Muscle of back (tissue), 10 donors: Measurements from ENCODE around the gene TMEM221. TPM values are rescaled to one million over a fixed set of nuclear protein-coding genes. Genes with fewer than 3 reads are reported as not detected.

Experiments used
- polyA plus RNA-seq, 10 donors: library from polyadenylated mRNA; unstranded; fragments of 120-200 nt; gene quantifications; one replicate each; pipeline ENCODE4 v1.2.1, GENCODE V29; 2013; ENCODE audit not compliant: insufficient read length in 10 of 10

The TMEM221 gene
- polyA plus RNA-seq, 10 donors = 0.84 to 2.7 (median 1.2) TPM

Other genes starting within 250 kb of the TMEM221 start
- gene USE1, start 233.3 kb downstream of the TMEM221 start, polyA plus RNA-seq = 10 to 100 TPM; 22.4 to 31.5 (median 25.9) TPM
- 10 to 100 TPM in 1 of 10 donors, 1 to 10 TPM in 9; 5.9 to 10.4 (median 8.8) TPM for gene OCEL1, start 222.4 kb downstream of the TMEM221 start, polyA plus RNA-seq
- gene NR2F6, start 202.7 kb downstream of the TMEM221 start, polyA plus RNA-seq = 10 to 100 TPM; 20.0 to 31.6 (median 23.4) TPM
- gene USHBP1, start 183.9 kb downstream of the TMEM221 start, polyA plus RNA-seq = 1 to 10 TPM; 3.2 to 8.8 (median 5.8) TPM
- 10 to 100 TPM; 70.4 to 91.0 (median 85.8) TPM for gene BABAM1, start 181.2 kb downstream of the TMEM221 start, polyA plus RNA-seq
- 1 to 10 TPM in 3 of 10 donors, under 1 TPM in 7; 0.54 to 1.6 (median 0.82) TPM for gene ANKLE1, start 166.8 kb downstream of the TMEM221 start, polyA plus RNA-seq
- 1 to 10 TPM; 4.5 to 9.3 (median 5.8) TPM for gene ABHD8, start 145.2 kb downstream of the TMEM221 start, polyA plus RNA-seq
- gene MRPL34, start 142.8 kb downstream of the TMEM221 start, polyA plus RNA-seq = 10 to 100 TPM; 21.5 to 40.5 (median 30.3) TPM
- gene DDA1, start 139.1 kb downstream of the TMEM221 start, polyA plus RNA-seq = 10 to 100 TPM; 24.3 to 39.7 (median 31.3) TPM
- gene ANO8, start 113.8 kb downstream of the TMEM221 start, polyA plus RNA-seq = 1 to 10 TPM; 5.4 to 10.0 (median 6.8) TPM
- 10 to 100 TPM in 7 of 10 donors, 1 to 10 TPM in 3; 8.4 to 19.4 (median 11.5) TPM for gene GTPBP3, start 111.1 kb downstream of the TMEM221 start, polyA plus RNA-seq
- 10 to 100 TPM; 34.3 to 73.4 (median 47.2) TPM for gene PLVAP, start 71.3 kb downstream of the TMEM221 start, polyA plus RNA-seq
- not detected for gene CCDC194, start 54.5 kb downstream of the TMEM221 start, polyA plus RNA-seq
- gene BST2, start 43.0 kb downstream of the TMEM221 start, polyA plus RNA-seq = 1 to 10 TPM; 4.5 to 8.3 (median 6.6) TPM
- gene MVB12A, start 28.6 kb downstream of the TMEM221 start, polyA plus RNA-seq = 10 to 100 TPM; 21.6 to 32.9 (median 27.1) TPM
- not detected for gene NXNL1, start 12.3 kb upstream of the TMEM221 start, polyA plus RNA-seq
- gene SLC27A1, start 21.9 kb upstream of the TMEM221 start, polyA plus RNA-seq = 10 to 100 TPM; 12.4 to 20.3 (median 14.4) TPM
- 10 to 100 TPM; 38.3 to 56.6 (median 45.9) TPM for gene PGLS, start 63.0 kb upstream of the TMEM221 start, polyA plus RNA-seq
- gene COLGALT1, start 107.0 kb upstream of the TMEM221 start, polyA plus RNA-seq = 10 to 100 TPM; 62.1 to 87.0 (median 68.6) TPM
- under 1 TPM; 0.04 to 0.36 (median 0.15) TPM for gene UNC13A, start 239.7 kb upstream of the TMEM221 start, polyA plus RNA-seq